T1000 (cell line): ENCODE data around the gene FBXL12.
"Not testable (repeated sequence)": the region's sequence is repeated elsewhere in the genome, so short reads cannot be mapped to it uniquely, and the experiment has no call there.

ENCODE experiments used
- DNase-seq: peaks from one replicate; lab custom pipeline; 2025; ENCODE audit warnings: mixed read lengths; lab: John Stamatoyannopoulos, UW

The FBXL12 gene

GRCh38 chr19:9818734-9819595 is at the start of gene FBXL12:
Gene FBXL12, minus strand, starts transcription at chr19:9819079. Its CDS starts 266 bp downstream, at chr19:9818813.
- peak; percentile 100 for DNase-seq

DNA sequence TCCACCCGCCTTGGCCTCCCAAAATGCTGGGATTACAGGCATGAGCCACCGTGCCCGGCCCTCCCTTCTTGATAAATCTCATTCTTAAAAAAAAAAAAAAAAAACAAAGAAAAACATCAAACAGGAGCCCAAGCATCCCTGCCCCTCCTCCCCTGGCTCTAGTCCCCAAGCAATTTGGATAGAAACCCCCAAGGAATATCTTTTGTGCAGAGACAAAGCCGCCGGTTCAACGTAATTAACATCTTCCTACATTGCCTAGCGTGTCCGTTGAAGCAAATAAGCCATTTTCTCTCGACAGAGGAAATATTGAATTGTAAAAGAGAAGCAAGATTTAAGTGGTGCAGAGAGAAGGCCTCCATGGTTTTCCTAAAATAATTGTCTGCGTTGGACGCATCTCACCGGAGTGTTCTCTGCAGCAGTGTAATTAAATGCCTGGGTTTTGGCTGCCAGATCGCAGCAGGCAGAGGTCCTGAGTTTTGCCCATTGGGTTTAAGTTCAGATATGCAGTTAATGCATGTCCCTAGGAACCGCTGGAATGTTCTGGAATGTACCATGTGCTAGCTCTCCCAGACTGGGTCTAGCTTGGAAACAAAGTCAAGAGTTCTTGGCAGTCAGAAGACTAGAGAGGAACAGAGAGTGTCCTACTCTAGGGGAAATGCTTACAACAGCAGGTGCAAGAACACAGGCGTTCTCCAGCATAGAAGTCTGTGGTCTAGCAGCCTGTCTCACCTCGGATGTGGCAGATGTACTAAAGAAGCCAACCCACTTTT is 47.0 kb upstream of the FBXL12 start:
- DNase-seq: no peak

DNA sequence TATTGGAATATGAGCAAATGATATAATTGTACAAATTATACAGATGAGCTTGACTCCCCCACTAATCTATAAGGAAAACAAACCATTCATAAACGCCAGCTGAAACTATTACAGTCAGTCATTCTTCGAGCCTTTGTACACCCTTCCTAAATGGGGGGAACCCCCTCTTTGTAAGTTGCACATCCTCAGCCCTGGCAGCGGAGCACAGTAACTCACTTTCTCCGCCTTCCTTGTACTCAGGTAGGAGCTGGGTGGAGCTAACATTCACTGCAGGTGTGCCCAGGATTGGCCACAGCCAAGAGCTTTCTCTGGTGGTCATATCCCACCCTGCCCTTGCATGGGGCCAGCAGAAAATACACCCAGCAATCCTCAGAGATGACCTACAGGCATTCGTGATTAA is 44.9 kb upstream of the FBXL12 start:
- DNase-seq: no peak

- DNase-seq: no peak
These were observed 44.1 kb upstream of the FBXL12 start for GRCh38 chr19:9862938-9863337.

- no peak for DNase-seq
These were observed 42.6 kb upstream of the FBXL12 start for GRCh38 chr19:9861503-9861902.

DNA sequence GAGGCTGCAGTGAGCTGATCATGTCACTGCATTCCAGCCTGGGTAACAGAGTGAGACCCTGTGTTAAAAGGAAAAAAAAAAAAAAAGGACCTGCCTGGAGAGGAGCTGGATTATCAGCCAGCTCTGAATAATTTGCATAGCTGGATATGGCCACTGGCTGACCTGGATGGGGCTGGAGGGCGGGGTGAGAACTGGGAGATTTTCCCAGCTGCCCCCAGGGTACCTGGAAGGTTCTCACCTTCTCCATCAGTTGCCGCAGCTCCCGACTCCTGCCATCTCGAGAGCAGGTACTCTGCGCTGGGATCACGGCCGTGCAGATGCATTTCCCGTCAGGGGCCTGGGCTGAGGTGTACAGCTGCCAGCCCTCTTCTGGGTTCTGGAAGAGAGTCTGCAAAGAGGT is 41.5 kb upstream of the FBXL12 start:
- no peak for DNase-seq

DNA sequence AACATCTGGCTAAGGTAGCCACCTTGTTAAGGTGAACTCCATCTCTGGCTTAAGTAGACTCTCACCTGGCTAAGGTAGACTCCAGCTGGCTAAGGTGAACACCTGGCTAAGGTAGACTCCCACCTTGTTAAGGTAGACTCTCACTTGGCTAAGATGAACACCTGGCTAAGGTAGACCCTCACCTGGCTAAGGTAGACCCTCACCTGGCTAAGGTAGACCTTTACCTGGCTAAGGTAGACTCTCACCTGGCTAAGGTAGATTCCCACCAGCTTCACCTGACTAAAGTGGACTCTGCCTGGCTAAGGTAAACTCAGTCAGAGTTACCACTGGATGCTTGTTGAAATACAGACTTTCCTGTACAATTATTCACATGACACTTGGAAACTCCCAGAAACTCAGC is 39.9 kb upstream of the FBXL12 start:
- no peak for DNase-seq

- no peak for DNase-seq
These were observed 39.3 kb upstream of the FBXL12 start for GRCh38 chr19:9857920-9858746.

DNA sequence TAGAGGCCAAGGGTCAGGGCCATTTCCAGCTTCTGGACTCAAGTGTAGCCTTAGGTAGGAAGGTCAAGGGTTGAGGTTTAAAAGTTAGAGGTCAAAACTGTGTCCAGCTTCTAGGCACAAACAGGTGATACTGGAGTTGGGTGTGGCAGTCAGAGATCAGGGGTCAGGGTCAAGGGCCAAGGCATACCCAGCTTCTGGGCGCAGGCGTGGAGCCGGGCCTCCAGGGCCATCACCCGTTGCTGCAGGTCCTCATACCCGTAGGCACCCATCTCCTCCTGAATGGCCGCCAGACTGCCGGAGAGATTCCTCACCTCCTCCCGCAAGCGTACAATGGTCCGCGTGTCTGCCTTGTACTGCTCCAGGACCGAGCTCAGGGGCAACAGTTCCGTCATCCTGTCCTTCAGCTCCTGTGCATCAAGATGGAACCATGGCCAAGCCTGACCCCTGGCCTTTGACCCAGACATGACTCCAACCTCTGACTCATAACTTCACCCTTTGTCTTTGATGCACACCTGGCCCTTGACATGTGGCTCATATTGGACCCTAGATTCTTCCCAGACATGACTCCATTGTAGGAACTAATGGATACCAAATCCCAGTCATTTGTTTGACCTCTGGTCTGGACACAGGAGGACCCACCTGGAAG is 38.3 kb upstream of the FBXL12 start:
- no peak for DNase-seq

- DNase-seq: no peak
These were observed 37.7 kb upstream of the FBXL12 start for GRCh38 chr19:9856609-9857008.

GRCh38 chr19:9854282-9854846 is 35.5 kb upstream of the FBXL12 start:
- DNase-seq: no peak

DNA sequence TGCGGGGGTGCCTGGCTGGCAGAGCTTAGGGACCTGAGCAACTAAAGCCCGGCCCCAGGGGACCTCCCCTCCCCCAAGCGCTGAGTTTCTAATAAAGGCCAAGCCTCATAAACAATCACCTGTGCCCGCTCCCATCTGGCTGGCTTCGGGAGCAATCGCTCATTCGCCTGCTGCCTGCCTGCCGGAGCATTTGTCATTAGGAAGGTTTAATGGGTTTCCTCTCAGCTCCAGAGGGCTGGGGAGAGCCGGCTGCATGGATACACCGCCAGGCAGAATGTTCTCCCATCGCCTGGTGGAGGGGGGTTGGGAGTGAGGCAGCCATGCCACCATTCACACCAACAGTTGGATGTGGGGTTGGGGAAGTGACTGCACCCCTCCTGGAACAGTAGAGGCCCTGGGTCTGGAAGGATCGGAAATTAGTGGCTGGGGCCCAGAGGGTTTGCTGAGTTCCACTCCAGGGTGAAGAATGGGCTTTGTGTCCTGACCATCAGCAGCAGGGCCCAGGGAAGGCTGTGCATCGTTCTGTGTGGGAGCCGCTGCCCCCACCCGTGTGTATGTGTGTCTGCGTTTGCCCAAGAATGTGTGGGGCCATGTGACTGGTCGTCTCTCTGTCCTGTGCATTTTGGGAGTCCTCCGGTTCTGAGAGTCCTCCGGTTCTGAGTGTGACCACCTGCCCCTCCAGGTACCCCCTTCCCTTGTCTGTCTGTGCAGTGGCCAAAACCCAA is 31.5 kb upstream of the FBXL12 start:
- no peak for DNase-seq

DNA sequence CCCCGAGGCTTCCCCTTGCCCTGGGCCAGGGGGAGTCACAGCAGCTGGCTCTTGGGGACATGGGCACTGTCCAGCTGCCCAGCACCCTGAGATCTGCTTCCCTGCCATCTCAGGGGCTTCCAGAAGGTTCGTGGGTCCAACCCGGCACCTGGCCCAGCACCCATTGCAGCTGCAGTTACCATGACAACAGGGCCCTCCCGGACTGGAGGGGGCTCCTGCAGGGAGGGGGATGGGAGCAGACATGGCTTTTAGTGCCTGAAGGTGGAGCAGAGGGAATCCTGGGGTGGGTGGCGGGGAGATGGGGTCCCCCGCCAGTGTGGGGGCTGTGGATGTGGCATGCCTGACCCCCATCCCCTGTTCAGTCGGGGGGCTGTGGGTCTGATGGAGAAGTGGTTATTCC is 30.9 kb upstream of the FBXL12 start:
- no peak for DNase-seq

DNA sequence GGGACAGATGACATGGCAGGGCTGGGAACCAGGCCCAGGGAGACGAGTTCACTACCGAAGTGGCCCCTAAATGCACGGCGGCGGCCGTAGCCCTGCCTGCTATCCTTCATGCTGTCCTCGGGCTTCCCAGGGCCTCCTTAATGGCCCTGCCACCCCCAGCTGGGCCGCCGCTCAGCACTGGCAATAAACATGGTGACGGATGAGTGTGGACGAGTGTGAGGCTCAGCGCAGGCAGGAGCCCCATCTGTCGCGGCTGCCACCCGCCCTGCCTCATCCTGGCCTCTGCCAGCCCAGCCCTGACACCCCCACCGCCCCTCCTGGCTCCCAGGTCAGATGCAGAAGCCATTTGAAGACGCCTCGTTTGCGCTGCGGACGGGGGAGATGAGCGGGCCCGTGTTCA is 29.9 kb upstream of the FBXL12 start:
- no peak for DNase-seq

DNA sequence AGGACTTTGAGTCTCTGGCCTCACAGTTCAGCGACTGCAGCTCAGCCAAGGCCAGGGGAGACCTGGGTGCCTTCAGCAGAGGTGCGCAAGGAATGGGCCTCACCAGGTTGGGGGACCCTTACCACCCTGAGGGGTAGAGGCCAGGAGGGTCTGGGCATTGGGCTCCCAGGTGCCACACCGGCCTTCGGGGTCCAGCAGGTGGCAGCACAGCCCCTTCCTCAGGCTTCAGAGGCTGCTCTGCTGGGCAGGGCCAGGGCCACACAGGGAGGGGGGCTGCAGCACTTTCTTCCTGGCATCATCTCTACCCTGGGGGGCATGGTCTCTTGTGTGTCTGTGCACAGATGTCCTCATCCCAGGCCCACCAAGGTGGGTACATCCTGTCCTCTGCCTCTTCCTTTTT is 29.2 kb upstream of the FBXL12 start:
- DNase-seq: no peak

- DNase-seq: peak; percentile 25
These were observed 28.3 kb upstream of the FBXL12 start for GRCh38 chr19:9847087-9847671.

DNA sequence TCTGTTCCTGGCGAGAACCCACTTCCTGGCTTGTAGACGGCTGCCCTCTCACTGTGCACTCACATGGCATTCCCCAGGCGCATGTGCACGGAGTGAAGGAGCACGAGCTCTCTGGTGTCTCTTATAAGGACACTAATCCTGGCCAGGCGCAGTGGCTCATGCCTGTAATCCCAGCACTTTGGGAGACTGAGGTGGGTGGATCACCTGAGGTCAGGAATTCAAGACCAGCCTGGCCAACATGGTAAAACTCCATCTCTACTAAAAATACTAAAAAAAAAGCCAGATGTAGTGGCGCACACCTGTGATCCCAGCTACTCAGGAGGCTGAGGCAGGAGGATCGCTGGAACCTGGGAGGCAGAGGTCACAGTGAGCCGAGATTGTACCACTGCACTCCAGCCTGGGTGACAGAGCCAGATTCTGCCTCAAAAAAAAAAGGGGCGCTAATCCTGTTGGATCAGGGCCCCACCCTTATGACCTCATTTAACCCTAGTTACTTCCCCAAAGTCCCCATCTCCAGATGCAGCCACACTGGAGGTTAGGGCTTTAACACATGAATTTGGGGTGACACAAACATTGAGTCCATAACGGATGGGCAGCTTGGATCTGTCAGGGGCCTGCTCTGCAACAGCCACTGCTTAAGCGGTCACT is 24.9 kb upstream of the FBXL12 start:
- not testable (repeated sequence) for DNase-seq

DNA sequence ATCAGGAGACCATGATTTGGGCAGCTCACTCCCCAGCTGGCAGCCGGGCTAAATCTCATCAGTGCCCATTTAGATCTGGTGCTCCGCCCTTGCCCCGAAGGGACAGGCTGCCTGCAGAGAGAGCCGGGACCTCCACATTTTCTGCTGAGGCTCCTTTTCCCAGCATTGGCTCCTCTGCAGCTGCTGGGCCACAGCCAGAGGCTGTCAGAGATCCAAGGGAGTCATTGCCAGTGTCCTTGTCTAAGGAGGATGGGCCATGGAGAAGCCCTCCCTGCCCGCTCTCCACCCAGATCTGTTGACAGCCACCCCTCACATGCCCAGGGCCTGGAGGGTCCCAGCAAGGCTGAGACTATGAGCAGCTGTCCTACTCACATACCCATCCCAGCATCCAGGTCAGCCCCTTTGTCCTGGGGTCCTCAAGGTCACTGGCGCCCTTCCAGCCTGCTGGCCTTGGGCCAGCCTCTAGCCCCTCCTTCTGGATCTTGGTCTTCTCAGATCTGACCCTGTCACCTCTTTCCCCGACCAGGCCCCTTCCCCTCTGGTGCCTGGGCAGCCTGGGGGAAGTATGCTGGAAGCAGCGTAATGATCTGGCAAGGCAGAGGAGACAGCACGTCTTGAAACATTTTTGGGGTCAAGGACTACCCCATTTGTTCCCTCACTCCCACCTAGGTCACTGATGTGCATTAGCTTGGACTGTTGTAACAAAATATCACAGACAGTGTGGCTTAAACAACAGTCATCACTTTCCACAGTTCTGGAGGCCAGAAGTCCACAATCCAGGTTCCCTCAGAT is 24.2 kb upstream of the FBXL12 start:
- DNase-seq: no peak

DNA sequence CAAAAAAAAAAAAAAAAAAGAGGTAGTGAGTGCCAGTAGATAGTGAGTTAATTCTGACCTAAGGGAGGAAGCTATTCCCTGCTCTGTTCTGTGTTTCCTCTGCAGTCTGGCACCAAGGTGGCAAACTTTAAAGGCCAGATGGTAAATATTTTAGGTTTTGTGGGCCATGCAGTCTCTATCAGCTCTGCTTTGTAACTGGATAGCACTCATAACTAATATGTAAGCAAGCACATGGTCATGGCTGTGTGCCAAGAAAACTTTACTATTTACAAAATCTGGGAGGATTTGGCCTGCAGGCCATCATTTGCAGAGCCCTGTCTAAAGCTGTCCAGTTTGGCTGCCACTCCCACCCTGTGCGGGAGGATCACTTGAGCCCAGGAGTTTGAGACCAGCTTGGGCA is 20.5 kb upstream of the FBXL12 start:
- no peak for DNase-seq
